Measurements from ENCODE around the gene STATH.

STATH gene

GRCh38 chr4:69977582-69977981 lies 18.2 kb upstream of the STATH start:
- peak overlapping the region; percentile 4 for H3K27ac Mint-ChIP-seq
- no peaks in the 10 kb centered on the region for H3K27me3 Mint-ChIP-seq (ENCODE audit: low read depth, poor library complexity)
- no peak for TF ChIP-seq CTCF (IDR thresholded peaks at IDR 0.05)
- no peaks in the 10 kb centered on the region for H3K36me3 Mint-ChIP-seq (ENCODE audit: low read depth)
- H3K4me1 Mint-ChIP-seq: peaks cover 6% of the 10 kb centered on the region
- DNase-seq: no peak
- H3K4me3 Mint-ChIP-seq: no peak overlapping the region
- no peaks in the 10 kb centered on the region for H3K9me3 Mint-ChIP-seq

DNA sequence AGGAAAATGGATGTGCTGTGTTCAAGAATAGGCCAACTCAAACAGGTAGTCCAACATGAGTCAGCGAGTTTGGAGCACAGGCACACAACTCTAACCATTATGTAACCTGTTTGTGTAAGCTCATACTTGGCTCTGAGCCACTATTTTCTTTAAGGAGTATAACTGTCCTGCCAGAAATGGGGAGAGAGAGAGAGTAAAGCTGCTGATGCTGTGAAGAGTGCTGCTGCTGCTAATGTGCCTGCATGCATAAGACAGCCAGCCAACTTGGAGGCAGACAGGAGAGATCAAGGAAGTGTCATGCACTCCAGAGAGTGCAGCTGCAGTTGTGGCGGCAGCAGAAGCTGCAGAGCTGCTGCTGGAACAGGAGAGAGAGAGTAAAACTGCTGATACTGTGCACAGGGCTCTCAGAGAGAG lies 11.7 kb upstream of the STATH start:
- no peaks in the 10 kb centered on the region for H3K27me3 Mint-ChIP-seq (ENCODE audit: low read depth, poor library complexity)
- DNase-seq: no peak
- H3K4me1 Mint-ChIP-seq: no peaks in the 10 kb centered on the region
- no peaks in the 10 kb centered on the region for H3K36me3 Mint-ChIP-seq (ENCODE audit: low read depth)
- no peaks in the 10 kb centered on the region for H3K9me3 Mint-ChIP-seq
- H3K27ac Mint-ChIP-seq: no peak overlapping the region
- H3K4me3 Mint-ChIP-seq: no peak overlapping the region
- no peak for TF ChIP-seq CTCF (IDR thresholded peaks at IDR 0.05)

DNA sequence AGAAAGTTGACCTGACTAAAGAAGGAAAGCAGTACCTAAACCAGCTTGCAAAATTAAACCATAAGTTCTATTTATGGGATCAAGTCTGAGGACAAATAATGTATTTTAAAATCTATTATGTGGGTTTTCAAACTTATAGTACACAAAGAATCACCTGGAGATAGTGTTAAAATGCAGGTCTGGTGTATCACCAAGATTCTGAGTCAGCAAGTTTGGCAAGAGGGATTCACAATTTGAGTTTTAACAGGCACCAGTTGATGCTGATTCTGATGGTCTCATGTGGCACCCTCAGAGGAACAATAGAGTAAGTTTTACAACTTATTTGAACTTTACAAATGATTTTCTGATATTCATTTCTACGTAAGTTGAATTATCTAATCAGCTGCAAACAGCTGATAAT lies 9.1 kb upstream of the STATH start:
- no peak overlapping the region for H3K27ac Mint-ChIP-seq
- no peaks in the 10 kb centered on the region for H3K9me3 Mint-ChIP-seq
- no peaks in the 10 kb centered on the region for H3K36me3 Mint-ChIP-seq (ENCODE audit: low read depth)
- no peak for DNase-seq
- no peaks in the 10 kb centered on the region for H3K4me1 Mint-ChIP-seq
- no peak overlapping the region for H3K4me3 Mint-ChIP-seq
- TF ChIP-seq CTCF (IDR thresholded peaks at IDR 0.05): no peak
- no peaks in the 10 kb centered on the region for H3K27me3 Mint-ChIP-seq (ENCODE audit: low read depth, poor library complexity)

- H3K4me1 Mint-ChIP-seq: no peaks in the 10 kb centered on the region
- H3K36me3 Mint-ChIP-seq (ENCODE audit: low read depth): no peaks in the 10 kb centered on the region
- H3K4me3 Mint-ChIP-seq: no peak overlapping the region
- no peak overlapping the region for H3K27ac Mint-ChIP-seq
- no peak for TF ChIP-seq CTCF (IDR thresholded peaks at IDR 0.05)
- no peaks in the 10 kb centered on the region for H3K27me3 Mint-ChIP-seq (ENCODE audit: low read depth, poor library complexity)
- no peak for DNase-seq
- no peaks in the 10 kb centered on the region for H3K9me3 Mint-ChIP-seq
Measured at GRCh38 chr4:69991016-69991415, 4.8 kb upstream of the STATH start.

GRCh38 chr4:69994782-69995181 lies 984 bp upstream of the STATH start:
- no peaks in the 10 kb centered on the region for H3K9me3 Mint-ChIP-seq
- no peaks in the 10 kb centered on the region for H3K36me3 Mint-ChIP-seq (ENCODE audit: low read depth)
- no peaks in the 10 kb centered on the region for H3K4me1 Mint-ChIP-seq
- DNase-seq: no peak
- TF ChIP-seq CTCF (IDR thresholded peaks at IDR 0.05): no peak
- no peaks in the 10 kb centered on the region for H3K27me3 Mint-ChIP-seq (ENCODE audit: low read depth, poor library complexity)
- H3K4me3 Mint-ChIP-seq: no peak overlapping the region
- H3K27ac Mint-ChIP-seq: no peak overlapping the region

- no peaks in the 10 kb centered on the region for H3K36me3 Mint-ChIP-seq (ENCODE audit: low read depth)
- H3K4me3 Mint-ChIP-seq: no peak overlapping the region
- DNase-seq: no peak
- no peaks in the 10 kb centered on the region for H3K4me1 Mint-ChIP-seq
- no peaks in the 10 kb centered on the region for H3K27me3 Mint-ChIP-seq (ENCODE audit: low read depth, poor library complexity)
- H3K9me3 Mint-ChIP-seq: no peaks in the 10 kb centered on the region
- no peak for TF ChIP-seq CTCF (IDR thresholded peaks at IDR 0.05)
- no peak overlapping the region for H3K27ac Mint-ChIP-seq
Measured at GRCh38 chr4:69999420-69999819, 3.7 kb downstream of the STATH start.
